H1 (cell line): ENCODE measurements around the gene SNRK. TPM values are rescaled to one million over a fixed set of nuclear protein-coding genes. Genes with fewer than 3 reads are reported as not detected.

ENCODE experiments used
- CTCF ChIA-PET: fragments of 300-600 bp; sonication (Branson Sonifier 250); formaldehyde crosslinking; loops from one replicate; lab custom pipeline; 2021; ENCODE audit not compliant: partially characterized antibody; lab: Charles Lee
- POLR2A ChIA-PET: fragments of 300-600 bp; sonication (Branson Sonifier 250); formaldehyde crosslinking; loops from one replicate; lab custom pipeline; 2021; ENCODE audit warnings: inconsistent platforms; ENCODE audit not compliant: partially characterized antibody; lab: Charles Lee
- DNase-seq, 2 experiments: peaks; one replicate each; pipeline versions ENCODE4 v3.0.0 to v3.0.0-alpha.2; 2010 to 2022; ENCODE audit warnings: low spot score in 2 of 2, low read depth in 1 of 2, mixed read lengths in 1 of 2
- FAIRE-seq: peaks from 2 replicates; lab custom pipeline; 2011; peaks lifted over from hg19 to GRCh38; lab: Jason Lieb, UNC
- H2AFZ ChIP-seq: 2 replicates; pipeline ENCODE4 v1.8.1; 2012; ENCODE audit warnings: low read length, inconsistent platforms
- H2AK5ac ChIP-seq: 2 replicates; pipeline ENCODE4 v1.6.1; 2013; ENCODE audit warnings: low read depth, low read length
- H2BK120ac ChIP-seq: replicated peaks from 2 replicates; pipeline ENCODE3; 2013; ENCODE audit warnings: low read depth, low read length, inconsistent platforms
- H2BK12ac ChIP-seq: 2 replicates; pipeline ENCODE4 v1.6.1; 2013; ENCODE audit warnings: low read depth, low read length
- H2BK15ac ChIP-seq: 2 replicates; pipeline ENCODE4 v1.6.1; 2013; ENCODE audit warnings: low read length
- H2BK20ac ChIP-seq: 2 replicates; pipeline ENCODE4 v1.6.1; 2013; ENCODE audit warnings: low read length
- H2BK5ac ChIP-seq: 2 replicates; pipeline ENCODE4 v1.6.1; 2013; ENCODE audit warnings: low read depth, low read length
- H3K14ac ChIP-seq: 2 replicates; pipeline ENCODE4 v1.6.1; 2013; ENCODE audit warnings: inconsistent platforms; ENCODE audit not compliant: insufficient read length
- H3K18ac ChIP-seq: 2 replicates; pipeline ENCODE4 v1.6.1; 2013; ENCODE audit warnings: low read length; ENCODE audit errors: extremely low read depth
- H3K23ac ChIP-seq: 2 replicates; pipeline ENCODE4 v1.6.1; 2013; ENCODE audit warnings: inconsistent platforms; ENCODE audit not compliant: insufficient read length
- H3K23me2 ChIP-seq: 2 replicates; pipeline ENCODE4 v1.6.1; 2013; ENCODE audit warnings: low read depth, low read length
- H3K27ac ChIP-seq: 2 replicates; pipeline ENCODE4 v1.6.1; 2011; ENCODE audit warnings: low read depth, low read length, inconsistent platforms
- H3K27me3 ChIP-seq, 4 experiments: replicated peaks in 1 of 4; 1 replicate in 1 of 4; 2 replicates in 3 of 4; pipeline versions ENCODE4 v1.6.1 to v1.8.1; 2011 to 2013; ENCODE audit warnings: low read length in 3 of 4, mild to moderate bottlenecking in 3 of 4, inconsistent platforms in 2 of 4, mixed read lengths in 2 of 4, moderate library complexity in 1 of 4; ENCODE audit not compliant: control insufficient read depth in 3 of 4, insufficient read depth in 3 of 4; ENCODE audit errors: extremely low read depth in 1 of 4
- H3K36me3 ChIP-seq, 4 experiments: 2 replicates each; pipeline versions ENCODE4 v1.6.1 to v1.8.1; 2011 to 2013; ENCODE audit warnings: mild to moderate bottlenecking in 4 of 4, low read length in 3 of 4, moderate library complexity in 2 of 4, control low read depth in 1 of 4, inconsistent platforms in 1 of 4; ENCODE audit not compliant: insufficient read depth in 4 of 4, control insufficient read depth in 2 of 4
- H3K4ac ChIP-seq: replicated peaks from 2 replicates; pipeline ENCODE3; 2013; ENCODE audit warnings: low read length, low read depth, mixed read lengths, inconsistent platforms; ENCODE audit not compliant: insufficient read length
- H3K4me1 ChIP-seq, 4 experiments: replicated peaks in 1 of 4; 1 replicate in 1 of 4; 2 replicates in 3 of 4; pipeline versions ENCODE4 v1.6.1 to v1.8.1; 2011 to 2013; ENCODE audit warnings: low read length in 3 of 4, inconsistent platforms in 2 of 4, mixed read lengths in 1 of 4; ENCODE audit not compliant: insufficient read depth in 4 of 4, control insufficient read depth in 3 of 4
- H3K4me2 ChIP-seq, 2 experiments: 2 replicates each; pipeline versions ENCODE4 v1.6.1 to v1.8.1; 2011 to 2013; ENCODE audit warnings: low read depth in 2 of 2, low read length in 2 of 2, control low read depth in 1 of 2, inconsistent platforms in 1 of 2, mild to moderate bottlenecking in 1 of 2; ENCODE audit not compliant: insufficient read depth in 1 of 2
- H3K4me3 ChIP-seq, 4 experiments: fragments of 200-600, 300-600 bp in 1 of 4; sonication (generic), shearing (Covaris generic), sonication (Bioruptor Twin) in 1 of 4; 2 replicates each; pipeline versions ENCODE4 v1.5.1 to v1.8.1; 2011 to 2016; ENCODE audit warnings: low read length in 4 of 4, low read depth in 3 of 4, control low read depth in 2 of 4, inconsistent platforms in 2 of 4, mild to moderate bottlenecking in 2 of 4, mixed read lengths in 1 of 4, moderate library complexity in 1 of 4; ENCODE audit not compliant: insufficient read depth in 2 of 4; ENCODE audit errors: extremely low read depth in 1 of 4
- H3K56ac ChIP-seq: replicated peaks from 2 replicates; pipeline ENCODE3; 2013; ENCODE audit warnings: low read depth, mild to moderate bottlenecking, mixed read lengths, low read length, inconsistent platforms; ENCODE audit not compliant: insufficient read length
- H3K79me1 ChIP-seq: 2 replicates; pipeline ENCODE4 v1.6.1; 2013; ENCODE audit warnings: low read depth, low read length, control low read depth
- H3K79me2 ChIP-seq, 2 experiments: 2 replicates each; pipeline versions ENCODE4 v1.6.1 to v1.8.1; 2012 to 2013; ENCODE audit warnings: low read length in 2 of 2, mild to moderate bottlenecking in 2 of 2, inconsistent platforms in 1 of 2; ENCODE audit not compliant: insufficient read depth in 2 of 2, control insufficient read depth in 1 of 2
- H3K9ac ChIP-seq, 4 experiments: replicated peaks in 1 of 4; 1 replicate in 1 of 4; 2 replicates in 3 of 4; pipeline versions ENCODE4 v1.6.1 to v1.8.1; 2011 to 2013; ENCODE audit warnings: low read depth in 3 of 4, low read length in 3 of 4, control low read depth in 2 of 4, mild to moderate bottlenecking in 2 of 4, moderate library complexity in 2 of 4, inconsistent platforms in 1 of 4; ENCODE audit errors: extremely low read depth in 1 of 4
- H3K9me3 ChIP-seq, 2 experiments: 2 replicates each; pipeline versions ENCODE4 v1.6.1 to v1.8.1; 2012 to 2013; ENCODE audit warnings: mild to moderate bottlenecking in 2 of 2, moderate library complexity in 2 of 2, control low read depth in 1 of 2, inconsistent platforms in 1 of 2, low read depth in 1 of 2, low read length in 1 of 2, mixed read lengths in 1 of 2; ENCODE audit not compliant: insufficient read depth in 2 of 2
- H4K20me1 ChIP-seq, 2 experiments: replicated peaks in 1 of 2; 2 replicates each; pipeline versions ENCODE3 to v1.8.1; 2011 to 2013; ENCODE audit warnings: inconsistent platforms in 2 of 2, low read length in 2 of 2, mild to moderate bottlenecking in 1 of 2; ENCODE audit not compliant: insufficient read depth in 2 of 2, control insufficient read depth in 1 of 2
- H4K5ac ChIP-seq: 2 replicates; pipeline ENCODE4 v1.6.1; 2013; ENCODE audit warnings: low read length, low read depth, mixed read lengths, inconsistent platforms; ENCODE audit not compliant: insufficient read length
- H4K8ac ChIP-seq: 2 replicates; pipeline ENCODE4 v1.8.0; 2013; ENCODE audit warnings: mild to moderate bottlenecking, moderate library complexity, low read length, inconsistent platforms; ENCODE audit not compliant: insufficient read depth; ENCODE audit errors: extremely low read depth
- H4K91ac ChIP-seq: replicated peaks from 2 replicates; pipeline ENCODE3; 2013; ENCODE audit warnings: low read length, mixed read lengths, inconsistent platforms; ENCODE audit not compliant: insufficient read length
- ASH2L ChIP-seq: fragments of 200-600, 300-600 bp; sonication (generic); IDR thresholded peaks from one replicate; pipeline ENCODE4 v1.7.1; 2017; ENCODE audit warnings: low read length
- BCL11A ChIP-seq, 2 experiments: IDR thresholded peaks; one replicate each; pipeline ENCODE4 v1.6.1; 2011; ENCODE audit warnings: low read depth in 2 of 2, low read length in 2 of 2, mild to moderate bottlenecking in 2 of 2
- BRCA1 ChIP-seq: IDR thresholded peaks from 2 replicates; pipeline ENCODE4 v1.6.1; 2012; ENCODE audit warnings: low read depth, low read length, improper control_type of control experiment
- CHD1 ChIP-seq: IDR thresholded peaks from 2 replicates; pipeline ENCODE4 v1.6.1; 2012; ENCODE audit warnings: low read depth, low read length, improper control_type of control experiment
- CREB1 ChIP-seq: IDR thresholded peaks from 2 replicates; pipeline ENCODE4 v1.6.1; 2012; ENCODE audit warnings: inconsistent platforms
- EGR1 ChIP-seq: IDR thresholded peaks from 2 replicates; pipeline ENCODE4 v1.6.1; 2011; ENCODE audit warnings: low read depth, low read length, borderline replicate concordance
- EZH2 ChIP-seq: fragments of 200-600 bp; sonication (generic); IDR thresholded peaks from 2 replicates; pipeline ENCODE4 v1.7.1; 2012; ENCODE audit warnings: low read depth, mild to moderate bottlenecking, moderate library complexity, low read length, inconsistent platforms; ENCODE audit not compliant: severe bottlenecking
- MAX ChIP-seq: IDR thresholded peaks from 2 replicates; pipeline ENCODE4 v1.6.1; 2012; ENCODE audit warnings: inconsistent platforms
- POLR2A ChIP-seq, 2 experiments: IDR thresholded peaks; 1 replicate in 1 of 2; 2 replicates in 1 of 2; pipeline ENCODE4 v1.6.1; 2011; ENCODE audit warnings: low read depth in 2 of 2, low read length in 2 of 2, mild to moderate bottlenecking in 2 of 2; ENCODE audit errors: control extremely low read depth in 1 of 2
- RNF2 ChIP-seq: fragments of 200-900, 300-1000 bp; sonication (generic); IDR thresholded peaks from 2 replicates; pipeline ENCODE4 v1.7.1; 2016; ENCODE audit warnings: borderline replicate concordance, low read depth, mild to moderate bottlenecking, antibody characterized with exemption, low read length; ENCODE audit not compliant: poor library complexity, severe bottlenecking; ENCODE audit errors: missing control alignments
- SIRT6 ChIP-seq: IDR thresholded peaks from one replicate; pipeline ENCODE4 v1.7.1; 2012; ENCODE audit warnings: low read length, inconsistent platforms
- SP2 ChIP-seq: IDR thresholded peaks from 2 replicates; pipeline ENCODE4 v1.6.1; 2012; ENCODE audit warnings: mild to moderate bottlenecking, low read length, inconsistent platforms
- SP4 ChIP-seq: IDR thresholded peaks from 2 replicates; pipeline ENCODE4 v1.6.1; 2012; ENCODE audit warnings: low read length, inconsistent platforms
- USF2 ChIP-seq: IDR thresholded peaks from 2 replicates; pipeline ENCODE4 v1.6.1; 2011; ENCODE audit warnings: low read length, improper control_type of control experiment
- WGBS, 2 experiments: shearing (Covaris generic) in 1 of 2; methylation state at CpG; one replicate each; pipeline versions ENCODE4 v1.1.6 to v1.1.7; 2013 to 2015; ENCODE audit warnings: low lambda C conversion rate in 2 of 2, mixed read lengths in 2 of 2, inconsistent platforms in 1 of 2, low coverage in 1 of 2, missing lambda C conversion rate in 1 of 2; ENCODE audit not compliant: insufficient replicate concordance in 2 of 2, insufficient coverage in 1 of 2, insufficient read length in 1 of 2; ENCODE audit errors: extremely low coverage in 1 of 2, missing lambda C conversion rate in 1 of 2; 5-methylcytosine and 5-hydroxymethylcytosine counted together
- polyA plus RNA-seq, 7 experiments: library from polyadenylated mRNA; depleted of rRNA in 3 of 7; stranded (reverse) in 5 of 7; unstranded in 2 of 7; fragments of >200 nt in 5 of 7; fragments of 200-250 nt in 2 of 7; gene quantifications; 1 replicate in 5 of 7; 2 replicates in 1 of 7; 4 replicates in 1 of 7; pipeline versions ENCODE4 v1.2.1 to v1.2.3, GENCODE V29; 2011 to 2013; ENCODE audit warnings: missing spikeins in 2 of 7, mixed read lengths in 2 of 7
- total RNA-seq: library from RNA; stranded (reverse); fragmentation: NEBNext Ultra II Directional; extraction: Animal tissue kit (Norgen Biotek cat#: 25700); gene quantifications from 2 replicates; pipeline ENCODE4 v1.2.1, GENCODE V29; 2021

The SNRK gene
- total and polyA plus RNA-seq, 2 of the 8 experiments (the other 6 are each of a cell fraction or from before 2014, with no cell fraction given): 4.4 to 11.7 TPM

- H3K36me3 ChIP-seq: peaks cover 2 to 14% (median 11%) of the 10 kb centered on the region in 4 experiments; a peak in 4 of 8 replicates
- TF ChIP-seq CREB1: no peak
- no peak for TF ChIP-seq RNF2
- TF ChIP-seq EZH2: no peak
- no peak for TF ChIP-seq EGR1
- TF ChIP-seq MAX: no peak
- no peak for TF ChIP-seq BRCA1
- no peak for TF ChIP-seq SP2
- TF ChIP-seq BCL11A (IDR thresholded peaks at IDR 0.05; ENCODE audit: low read depth in 2 of 2, low read length in 2 of 2): no peak
- no peak for TF ChIP-seq CHD1
- no peak for TF ChIP-seq POLR2A (IDR thresholded peaks at IDR 0.05; ENCODE audit: control extremely low read depth in 1 of 2, low read depth in 2 of 2, low read length in 2 of 2)
- TF ChIP-seq SIRT6: no peak
- TF ChIP-seq ASH2L: no peak
- TF ChIP-seq USF2: no peak
- no peak for TF ChIP-seq SP4
These were observed 61.4 kb downstream of the SNRK start for GRCh38 chr3:43347774-43348173.

More at GRCh38 chr3:43347774-43348173, 61.4 kb downstream of the SNRK start:
- Histone ChIP-seq H2BK12ac (no peak overlapping the region), H3K14ac (no peak overlapping the region), H3K9ac (no peak overlapping the region), H4K20me1 (no peaks in the 10 kb centered on the region), H3K27me3 (peaks cover 0 to 3% (median 0%) of the 10 kb centered on the region in 4 experiments; a peak in 1 of 7 replicates), H3K79me1 (no peaks in the 10 kb centered on the region), H3K79me2 (no peaks in the 10 kb centered on the region), H3K4me2 (no peak overlapping the region), H4K91ac (no peak overlapping the region), H2AK5ac (no peak overlapping the region), H2AFZ (no peak overlapping the region), H2BK20ac (no peak overlapping the region), H4K8ac (no peak overlapping the region), H3K18ac (no peak overlapping the region), H3K23me2 (no peaks in the 10 kb centered on the region), H2BK120ac (no peak overlapping the region), H2BK5ac (no peak overlapping the region), H3K23ac (no peak overlapping the region), H3K9me3 (no peaks in the 10 kb centered on the region), H2BK15ac (no peak overlapping the region), H3K4me1 (peaks cover 0 to 9% (median 1%) of the 10 kb centered on the region in 4 experiments; a peak in 5 of 7 replicates), H3K27ac (no peak overlapping the region), H3K4me3 (no peak overlapping the region), H4K5ac (no peak overlapping the region), H3K56ac (no peak overlapping the region), H3K4ac (no peak overlapping the region)
- WGBS, 2 experiments: 96% methylated on average over 20 of the region's 20 CpGs; no CpG with 5 or more reads in 1 of the 2 experiments
- CTCF ChIA-PET: interaction anchor here (1.0 kb wide), 1 partner anchor 154 kb away, joined by 3 read pairs; no protein-coding TSS in a partner anchor
- FAIRE-seq (no peak), DNase-seq (no peak)
- POLR2A ChIA-PET: interaction anchor here (1.2 kb wide), 1 partner anchor 12 kb away, joined by 5 read pairs; no protein-coding TSS in a partner anchor
